LNCaP clone FGC (cell line): ENCODE data around the gene RPF1.
"Not testable (repeated sequence)": the region's sequence is repeated elsewhere in the genome, so short reads cannot be mapped to it uniquely, and the experiment has no call there.

Experiments
- DNase-seq: peaks from one replicate; pipeline ENCODE4 v3.0.0-alpha.2; 2011; ENCODE audit warnings: low read depth
- H3K4me3 ChIP-seq: 2 replicates; pipeline ENCODE4 v1.5.1; 2011; ENCODE audit warnings: mild to moderate bottlenecking, low read depth, low read length, control low read depth
- CTCF ChIP-seq: IDR thresholded peaks from 2 replicates; pipeline ENCODE4 v1.5.1; 2012; ENCODE audit warnings: mild to moderate bottlenecking; ENCODE audit not compliant: control insufficient read depth, insufficient read depth; ENCODE audit errors: extremely low read depth

RPF1 gene

GRCh38 chr1:84506729-84507453, 27.8 kb downstream of the RPF1 start:
- H3K4me3 ChIP-seq: peak overlapping the region; percentile 85
- TF ChIP-seq CTCF: 0 out of 2 replicates have a peak, but pooled peaks have one; percentile 8
- no peak for DNase-seq

- not testable (repeated sequence) for DNase-seq
- H3K4me3 ChIP-seq: peak overlapping the region; percentile 85
Observed at GRCh38 chr1:84507887-84508286, 28.8 kb downstream of the RPF1 start.

- no peak for TF ChIP-seq CTCF
- no peak for DNase-seq
- no peak overlapping the region for H3K4me3 ChIP-seq
Observed at GRCh38 chr1:84508510-84508909, 29.4 kb downstream of the RPF1 start.

GRCh38 chr1:84509029-84509428, 30.0 kb downstream of the RPF1 start:
- TF ChIP-seq CTCF: no peak
- no peak overlapping the region for H3K4me3 ChIP-seq
- no peak for DNase-seq

GRCh38 chr1:84510165-84510564, 31.1 kb downstream of the RPF1 start:
- no peak for DNase-seq
- H3K4me3 ChIP-seq: no peak overlapping the region
- no peak for TF ChIP-seq CTCF

- TF ChIP-seq CTCF: no peak
- no peak overlapping the region for H3K4me3 ChIP-seq
- DNase-seq: no peak
Observed at GRCh38 chr1:84510668-84511067, 31.6 kb downstream of the RPF1 start.

GRCh38 chr1:84524590-84524989, 45.5 kb downstream of the RPF1 start:
- no peak for DNase-seq
- H3K4me3 ChIP-seq: no peak overlapping the region
- no peak for TF ChIP-seq CTCF

- no peak for TF ChIP-seq CTCF
- DNase-seq: no peak
Observed at GRCh38 chr1:84525779-84526178, 46.7 kb downstream of the RPF1 start.

More at GRCh38 chr1:84525779-84526178, 46.7 kb downstream of the RPF1 start:
- H3K4me3 ChIP-seq: no peak overlapping the region
